IMR-90 (cell line): ENCODE measurements around the gene FAF2.

Source experiments
- BHLHE40 ChIP-seq: fragments of 150-350 bp; IDR thresholded peaks from 2 replicates; pipeline ENCODE4 v1.6.1; 2016; ENCODE audit warnings: mild to moderate bottlenecking, low read depth, low read length
- CEBPB ChIP-seq: IDR thresholded peaks from 2 replicates; pipeline ENCODE4 v1.6.1; 2012; ENCODE audit warnings: low read depth, low read length, improper control_type of control experiment
- CTCF ChIP-seq: conservative IDR thresholded peaks from 2 replicates; pipeline ENCODE4 v1.5.1; 2012; ENCODE audit warnings: mild to moderate bottlenecking, low read depth, low read length, improper control_type of control experiment
- ELK1 ChIP-seq: fragments of 150-350 bp; IDR thresholded peaks from 2 replicates; pipeline ENCODE4 v1.6.1; 2016; ENCODE audit warnings: low read depth, mild to moderate bottlenecking, low read length, moderate library complexity, borderline replicate concordance
- FOS ChIP-seq: fragments of 150-350 bp; IDR thresholded peaks from 2 replicates; pipeline ENCODE4 v1.6.1; 2016; ENCODE audit warnings: low read depth, low read length
- MAFK ChIP-seq: IDR thresholded peaks from 2 replicates; pipeline ENCODE4 v1.6.1; 2012; ENCODE audit warnings: low read depth, low read length, improper control_type of control experiment
- MAZ ChIP-seq: IDR thresholded peaks from 2 replicates; pipeline ENCODE4 v1.6.1; 2012; ENCODE audit warnings: low read depth, mild to moderate bottlenecking, low read length, improper control_type of control experiment, moderate library complexity, borderline replicate concordance
- POLR2A ChIP-seq: IDR thresholded peaks from 2 replicates; pipeline ENCODE4 v1.6.1; 2012; ENCODE audit warnings: mild to moderate bottlenecking, low read depth, low read length
- RAD21 ChIP-seq: IDR thresholded peaks from 2 replicates; pipeline ENCODE4 v1.6.1; 2012; ENCODE audit warnings: low read length, improper control_type of control experiment
- SMC3 ChIP-seq: fragments of 150-350 bp; IDR thresholded peaks from 2 replicates; pipeline ENCODE4 v1.6.1; 2016; ENCODE audit warnings: low read depth, mild to moderate bottlenecking, antibody characterized with exemption, low read length, moderate library complexity
- USF2 ChIP-seq: fragments of 150-350 bp; IDR thresholded peaks from 2 replicates; pipeline ENCODE4 v1.6.1; 2017; ENCODE audit warnings: mild to moderate bottlenecking, antibody characterized with exemption, low read length, low read depth

GRCh38 chr5:176517053-176517661 lies 69.0 kb downstream of the FAF2 start:
- TF ChIP-seq USF2 (no peak), CTCF (no peak), POLR2A (no peak), SMC3 (no peak), RAD21 (no peak), FOS (no peak), ELK1 (no peak), CEBPB (no peak), MAFK (no peak), MAZ (no peak), BHLHE40 (no peak)
